ENCODE measurements around the gene PDE8A. TPM values are rescaled to one million over a fixed set of nuclear protein-coding genes. Genes with fewer than 3 reads are reported as not detected.

The PDE8A gene
- total and polyA plus RNA-seq, 2 donors (not counting 1 experiment from before 2014, with no cell fraction given) = 17.7 to 26.3 TPM

GRCh38 chr15:84979651-84980050 is 2.0 kb upstream of the PDE8A start:
- Histone ChIP-seq H3K9me3 (ENCODE audit: control insufficient read depth, insufficient read depth, low read depth, low read length) (no peaks in the 10 kb centered on the region), H3K9ac (ENCODE audit: insufficient read depth, low read length) (no peak overlapping the region), H3K79me2 (ENCODE audit: control insufficient read depth, insufficient read depth, low read length) (peaks cover 8% of the 10 kb centered on the region), H4K20me1 (ENCODE audit: control insufficient read depth, extremely low read depth, insufficient read depth, low read length) (no peaks in the 10 kb centered on the region), H3K4me2 (ENCODE audit: extremely low read depth, insufficient read depth, low read length) (no peak overlapping the region), H3K27ac (ENCODE audit: insufficient read depth, low read length) (no peak overlapping the region), H2AFZ (ENCODE audit: low read length) (no peak overlapping the region), H3K27me3 (ENCODE audit: control insufficient read depth, insufficient read depth, low read length) (no peaks in the 10 kb centered on the region), H3K4me1 (ENCODE audit: control insufficient read depth, extremely low read depth, insufficient read depth, low read length) (peaks cover 2% of the 10 kb centered on the region), H3K4me3 (replicated peaks in 1 of 4; ENCODE audit: control extremely low read depth in 1 of 4, insufficient read depth in 1 of 4, low read depth in 3 of 4, low read length in 4 of 4) (peak overlapping the region in 1 of 4 experiments; percentile 74), H3K36me3 (ENCODE audit: control insufficient read depth, insufficient read depth, low read length) (no peaks in the 10 kb centered on the region)
- TF ChIP-seq, protein P1, sequence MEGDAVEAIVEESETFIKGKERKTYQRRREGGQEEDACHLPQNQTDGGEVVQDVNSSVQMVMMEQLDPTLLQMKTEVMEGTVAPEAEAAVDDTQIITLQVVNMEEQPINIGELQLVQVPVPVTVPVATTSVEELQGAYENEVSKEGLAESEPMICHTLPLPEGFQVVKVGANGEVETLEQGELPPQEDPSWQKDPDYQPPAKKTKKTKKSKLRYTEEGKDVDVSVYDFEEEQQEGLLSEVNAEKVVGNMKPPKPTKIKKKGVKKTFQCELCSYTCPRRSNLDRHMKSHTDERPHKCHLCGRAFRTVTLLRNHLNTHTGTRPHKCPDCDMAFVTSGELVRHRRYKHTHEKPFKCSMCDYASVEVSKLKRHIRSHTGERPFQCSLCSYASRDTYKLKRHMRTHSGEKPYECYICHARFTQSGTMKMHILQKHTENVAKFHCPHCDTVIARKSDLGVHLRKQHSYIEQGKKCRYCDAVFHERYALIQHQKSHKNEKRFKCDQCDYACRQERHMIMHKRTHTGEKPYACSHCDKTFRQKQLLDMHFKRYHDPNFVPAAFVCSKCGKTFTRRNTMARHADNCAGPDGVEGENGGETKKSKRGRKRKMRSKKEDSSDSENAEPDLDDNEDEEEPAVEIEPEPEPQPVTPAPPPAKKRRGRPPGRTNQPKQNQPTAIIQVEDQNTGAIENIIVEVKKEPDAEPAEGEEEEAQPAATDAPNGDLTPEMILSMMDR (conservative IDR thresholded peaks at IDR 0.05 in 1 of 2, IDR thresholded peaks at IDR 0.05 in 1 of 2; ENCODE audit: low read depth in 1 of 2, low read length in 2 of 2) = no peak
- DNase-seq (ENCODE audit: low read depth in 2 of 2) = no peak

DNA sequence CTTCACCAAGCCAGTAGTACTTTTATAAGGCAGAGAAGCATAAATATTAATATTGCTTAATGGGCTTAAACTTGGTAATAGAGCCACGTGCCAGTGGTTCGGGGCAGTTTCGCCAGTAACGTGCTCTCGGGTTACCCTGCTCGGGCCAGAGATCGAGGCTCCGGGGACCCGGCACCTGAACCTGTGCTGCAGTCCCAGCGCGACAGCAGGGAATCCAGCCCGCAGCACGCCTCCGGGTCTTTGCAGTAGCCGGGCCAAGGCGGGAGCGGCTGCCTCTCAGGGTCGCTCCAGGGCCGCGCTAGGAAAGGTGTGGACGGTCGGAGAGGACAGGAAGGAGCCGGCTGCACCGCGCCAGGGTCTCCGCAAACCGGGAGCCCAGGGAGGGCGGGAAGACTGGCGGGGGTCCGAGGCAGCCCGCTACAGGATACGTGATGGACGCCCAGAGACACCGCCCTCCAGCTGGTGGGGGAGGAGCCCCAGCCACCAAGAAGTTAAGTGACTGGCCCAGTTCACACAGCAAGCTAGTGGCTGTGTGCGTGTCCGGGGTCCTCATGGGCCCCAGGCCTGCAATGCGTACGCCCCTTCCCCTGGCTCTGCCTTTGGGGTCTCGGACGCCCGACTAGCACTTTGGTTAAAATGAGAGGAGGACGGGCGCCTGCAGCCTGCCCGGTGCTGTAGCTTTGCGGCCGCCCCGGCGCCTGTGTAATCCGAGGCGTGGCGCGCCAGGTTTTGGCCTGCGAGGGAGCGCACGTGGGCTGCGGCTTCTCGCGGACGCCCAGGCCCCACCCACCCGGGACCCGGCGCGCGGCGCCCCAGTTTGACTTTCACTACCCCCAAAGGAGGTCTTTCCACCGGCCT is 1.2 kb upstream of the PDE8A start:
- Histone ChIP-seq H3K9me3 (ENCODE audit: control insufficient read depth, insufficient read depth, low read depth, low read length) (no peaks in the 10 kb centered on the region), H3K27ac (ENCODE audit: insufficient read depth, low read length) (peak overlapping the region; percentile 81), H2AFZ (ENCODE audit: low read length) (peak overlapping the region; percentile 91), H3K9ac (ENCODE audit: insufficient read depth, low read length) (peak overlapping the region; percentile 90), H3K4me1 (ENCODE audit: control insufficient read depth, extremely low read depth, insufficient read depth, low read length) (peaks cover 6% of the 10 kb centered on the region), H3K79me2 (ENCODE audit: control insufficient read depth, insufficient read depth, low read length) (peaks cover 10% of the 10 kb centered on the region), H4K20me1 (ENCODE audit: control insufficient read depth, extremely low read depth, insufficient read depth, low read length) (no peaks in the 10 kb centered on the region), H3K4me3 (replicated peaks in 1 of 4; ENCODE audit: control extremely low read depth in 1 of 4, insufficient read depth in 1 of 4, low read depth in 3 of 4, low read length in 4 of 4) (peak overlapping the region; percentile 54 to 91 (median 74)), H3K36me3 (ENCODE audit: control insufficient read depth, insufficient read depth, low read length) (no peaks in the 10 kb centered on the region), H3K4me2 (ENCODE audit: extremely low read depth, insufficient read depth, low read length) (peak overlapping the region; percentile 53), H3K27me3 (ENCODE audit: control insufficient read depth, insufficient read depth, low read length) (no peaks in the 10 kb centered on the region)
- peak; percentile 88 to 90 for DNase-seq (ENCODE audit: low read depth in 2 of 2)
- no peak for TF ChIP-seq EZH2 (IDR thresholded peaks at IDR 0.05; ENCODE audit: low read length, missing control alignments)
- TF ChIP-seq, protein P1 (conservative IDR thresholded peaks at IDR 0.05 in 1 of 2, IDR thresholded peaks at IDR 0.05 in 1 of 2; ENCODE audit: low read depth in 1 of 2, low read length in 2 of 2) = no peak

GRCh38 chr15:84981054-84981710 is 474 bp upstream of the PDE8A start:
- peaks cover 11% of the 10 kb centered on the region for H3K79me2 ChIP-seq (ENCODE audit: control insufficient read depth, insufficient read depth, low read length)
- H3K4me1 ChIP-seq (ENCODE audit: control insufficient read depth, extremely low read depth, insufficient read depth, low read length) = peaks cover 7% of the 10 kb centered on the region
- H4K20me1 ChIP-seq (ENCODE audit: control insufficient read depth, extremely low read depth, insufficient read depth, low read length) = no peaks in the 10 kb centered on the region
- peak overlapping the region; percentile 81 for H3K27ac ChIP-seq (ENCODE audit: insufficient read depth, low read length)
- no peak for TF ChIP-seq EZH2 (IDR thresholded peaks at IDR 0.05; ENCODE audit: low read length, missing control alignments)
- TF ChIP-seq, protein P1 (conservative IDR thresholded peaks at IDR 0.05 in 1 of 2, IDR thresholded peaks at IDR 0.05 in 1 of 2; ENCODE audit: low read depth in 1 of 2, low read length in 2 of 2) = no peak
- H3K36me3 ChIP-seq (ENCODE audit: control insufficient read depth, insufficient read depth, low read length) = no peaks in the 10 kb centered on the region
- no peaks in the 10 kb centered on the region for H3K27me3 ChIP-seq (ENCODE audit: control insufficient read depth, insufficient read depth, low read length)
- H3K4me2 ChIP-seq (ENCODE audit: extremely low read depth, insufficient read depth, low read length) = peak overlapping the region; percentile 53
- no peaks in the 10 kb centered on the region for H3K9me3 ChIP-seq (ENCODE audit: control insufficient read depth, insufficient read depth, low read depth, low read length)
- DNase-seq (ENCODE audit: low read depth in 2 of 2) = peak; percentile 97
- peak overlapping the region; percentile 47 for H2AFZ ChIP-seq (ENCODE audit: low read length)
- H3K4me3 ChIP-seq (replicated peaks in 1 of 4; ENCODE audit: control extremely low read depth in 1 of 4, insufficient read depth in 1 of 4, low read depth in 3 of 4, low read length in 4 of 4) = peak overlapping the region; percentile 69 to 91 (median 74)
- H3K9ac ChIP-seq (ENCODE audit: insufficient read depth, low read length) = peak overlapping the region; percentile 90
